ENCODE measurements around the gene ACTMAP.

Gene ACTMAP

GRCh38 chr19:40716482-40717324, 33.6 kb downstream of the ACTMAP start, which contains the start of the genes COQ8B and ITPKC (continued):
- TF ChIP-seq BCL11B (tag by site-specific recombination; IDR thresholded peaks at IDR 0.05; ENCODE audit: low read depth) (no peak; the same call in 1 of the 2 replicates), ZNF792 (tag by site-specific recombination; IDR thresholded peaks at IDR 0.05) (0 out of 2 replicates have a peak, but pooled peaks have one; percentile 40), ZNF23 (tag by site-specific recombination; IDR thresholded peaks at IDR 0.05; ENCODE audit: borderline replicate concordance) (no peak), ZNF548 (tag by site-specific recombination; IDR thresholded peaks at IDR 0.05) (no peak), ZNF175 (tag by site-specific recombination; IDR thresholded peaks at IDR 0.05) (no peak), ZNF660 (tag by site-specific recombination; IDR thresholded peaks at IDR 0.05) (peak; percentile 95), ZFP69B (tag by site-specific recombination; IDR thresholded peaks at IDR 0.05) (peak; percentile 96), MZF1 (tag by site-specific recombination; IDR thresholded peaks at IDR 0.05; ENCODE audit: borderline replicate concordance) (peak; percentile 14; the same call in 1 of the 2 replicates), REST (tag by site-specific recombination; IDR thresholded peaks at IDR 0.05) (no peak; the same call in 1 of the 2 replicates), PRDM1 (tag by site-specific recombination; IDR thresholded peaks at IDR 0.05) (peak; percentile 13; the same call in 1 of the 2 replicates), ZNF37A (tag by site-specific recombination; IDR thresholded peaks at IDR 0.05) (no peak), ZNF350 (tag by site-specific recombination; IDR thresholded peaks at IDR 0.05) (no peak), GLIS1 (tag by site-specific recombination; IDR thresholded peaks at IDR 0.05) (peak; percentile 51; the same call in 1 of the 2 replicates), ZNF777 (tag by site-specific recombination; IDR thresholded peaks at IDR 0.05; ENCODE audit: borderline replicate concordance) (no peak), ZNF48 (tag by site-specific recombination; IDR thresholded peaks at IDR 0.05) (no peak)
- TF ChIP-seq, protein P1, sequence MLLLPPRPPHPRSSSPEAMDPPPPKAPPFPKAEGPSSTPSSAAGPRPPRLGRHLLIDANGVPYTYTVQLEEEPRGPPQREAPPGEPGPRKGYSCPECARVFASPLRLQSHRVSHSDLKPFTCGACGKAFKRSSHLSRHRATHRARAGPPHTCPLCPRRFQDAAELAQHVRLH (tag by site-specific recombination; IDR thresholded peaks at IDR 0.05) = peak; percentile 96
- TF ChIP-seq, protein P2, sequence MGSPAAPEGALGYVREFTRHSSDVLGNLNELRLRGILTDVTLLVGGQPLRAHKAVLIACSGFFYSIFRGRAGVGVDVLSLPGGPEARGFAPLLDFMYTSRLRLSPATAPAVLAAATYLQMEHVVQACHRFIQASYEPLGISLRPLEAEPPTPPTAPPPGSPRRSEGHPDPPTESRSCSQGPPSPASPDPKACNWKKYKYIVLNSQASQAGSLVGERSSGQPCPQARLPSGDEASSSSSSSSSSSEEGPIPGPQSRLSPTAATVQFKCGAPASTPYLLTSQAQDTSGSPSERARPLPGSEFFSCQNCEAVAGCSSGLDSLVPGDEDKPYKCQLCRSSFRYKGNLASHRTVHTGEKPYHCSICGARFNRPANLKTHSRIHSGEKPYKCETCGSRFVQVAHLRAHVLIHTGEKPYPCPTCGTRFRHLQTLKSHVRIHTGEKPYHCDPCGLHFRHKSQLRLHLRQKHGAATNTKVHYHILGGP (tag by site-specific recombination; IDR thresholded peaks at IDR 0.05) = no peak
- TF ChIP-seq, protein P3, sequence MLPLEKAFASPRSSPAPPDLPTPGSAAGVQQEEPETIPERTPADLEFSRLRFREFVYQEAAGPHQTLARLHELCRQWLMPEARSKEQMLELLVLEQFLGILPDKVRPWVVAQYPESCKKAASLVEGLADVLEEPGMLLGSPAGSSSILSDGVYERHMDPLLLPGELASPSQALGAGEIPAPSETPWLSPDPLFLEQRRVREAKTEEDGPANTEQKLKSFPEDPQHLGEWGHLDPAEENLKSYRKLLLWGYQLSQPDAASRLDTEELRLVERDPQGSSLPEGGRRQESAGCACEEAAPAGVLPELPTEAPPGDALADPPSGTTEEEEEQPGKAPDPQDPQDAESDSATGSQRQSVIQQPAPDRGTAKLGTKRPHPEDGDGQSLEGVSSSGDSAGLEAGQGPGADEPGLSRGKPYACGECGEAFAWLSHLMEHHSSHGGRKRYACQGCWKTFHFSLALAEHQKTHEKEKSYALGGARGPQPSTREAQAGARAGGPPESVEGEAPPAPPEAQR (tag by site-specific recombination; IDR thresholded peaks at IDR 0.05) = 0 out of 2 replicates have a peak, but pooled peaks have one; percentile 66
- TF ChIP-seq, protein P4, sequence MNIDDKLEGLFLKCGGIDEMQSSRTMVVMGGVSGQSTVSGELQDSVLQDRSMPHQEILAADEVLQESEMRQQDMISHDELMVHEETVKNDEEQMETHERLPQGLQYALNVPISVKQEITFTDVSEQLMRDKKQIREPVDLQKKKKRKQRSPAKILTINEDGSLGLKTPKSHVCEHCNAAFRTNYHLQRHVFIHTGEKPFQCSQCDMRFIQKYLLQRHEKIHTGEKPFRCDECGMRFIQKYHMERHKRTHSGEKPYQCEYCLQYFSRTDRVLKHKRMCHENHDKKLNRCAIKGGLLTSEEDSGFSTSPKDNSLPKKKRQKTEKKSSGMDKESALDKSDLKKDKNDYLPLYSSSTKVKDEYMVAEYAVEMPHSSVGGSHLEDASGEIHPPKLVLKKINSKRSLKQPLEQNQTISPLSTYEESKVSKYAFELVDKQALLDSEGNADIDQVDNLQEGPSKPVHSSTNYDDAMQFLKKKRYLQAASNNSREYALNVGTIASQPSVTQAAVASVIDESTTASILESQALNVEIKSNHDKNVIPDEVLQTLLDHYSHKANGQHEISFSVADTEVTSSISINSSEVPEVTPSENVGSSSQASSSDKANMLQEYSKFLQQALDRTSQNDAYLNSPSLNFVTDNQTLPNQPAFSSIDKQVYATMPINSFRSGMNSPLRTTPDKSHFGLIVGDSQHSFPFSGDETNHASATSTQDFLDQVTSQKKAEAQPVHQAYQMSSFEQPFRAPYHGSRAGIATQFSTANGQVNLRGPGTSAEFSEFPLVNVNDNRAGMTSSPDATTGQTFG (tag by site-specific recombination; IDR thresholded peaks at IDR 0.05; ENCODE audit: borderline replicate concordance) = 0 out of 2 replicates have a peak, but pooled peaks have one; percentile 65
